ENCODE results near the gene NFIA.
"Not testable (repeated sequence)": the region's sequence is repeated elsewhere in the genome, so short reads cannot be mapped to it uniquely, and the experiment has no call there.

Gene NFIA

DNA sequence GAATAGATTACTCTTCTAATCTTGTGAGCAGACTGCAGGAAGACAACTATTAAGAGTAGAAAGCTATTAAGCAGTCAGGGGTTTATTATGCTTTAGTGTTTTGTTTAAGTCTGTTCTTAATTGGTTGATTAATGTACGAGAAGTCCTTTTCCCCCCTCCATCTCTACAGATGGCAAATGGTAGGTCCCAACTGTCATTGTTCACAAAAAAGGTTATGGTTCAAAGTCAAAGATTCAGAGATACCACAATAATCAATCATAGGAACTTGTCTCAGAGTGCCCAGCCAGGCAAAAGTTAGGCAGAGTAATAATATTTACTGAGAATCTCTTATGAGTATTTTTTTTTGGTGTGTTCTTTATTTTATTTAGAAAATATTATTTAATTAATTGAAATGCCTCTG is 26.8 kb downstream of the NFIA start:
- DNase-seq, result no peak

- DNase-seq, result no peak
Observed at GRCh38 chr1:61109910-61110309, 27.5 kb downstream of the NFIA start.

- no peak for DNase-seq
Observed at GRCh38 chr1:61110554-61110953, 28.2 kb downstream of the NFIA start.

GRCh38 chr1:61111084-61112004 is 29.0 kb downstream of the NFIA start:
- no peak for DNase-seq

- no peak for DNase-seq
Observed at GRCh38 chr1:61114178-61114870, 32.0 kb downstream of the NFIA start.

GRCh38 chr1:61115436-61115835 is 33.1 kb downstream of the NFIA start:
- DNase-seq, result no peak

GRCh38 chr1:61116421-61116820 is 34.1 kb downstream of the NFIA start:
- DNase-seq, result no peak

DNA sequence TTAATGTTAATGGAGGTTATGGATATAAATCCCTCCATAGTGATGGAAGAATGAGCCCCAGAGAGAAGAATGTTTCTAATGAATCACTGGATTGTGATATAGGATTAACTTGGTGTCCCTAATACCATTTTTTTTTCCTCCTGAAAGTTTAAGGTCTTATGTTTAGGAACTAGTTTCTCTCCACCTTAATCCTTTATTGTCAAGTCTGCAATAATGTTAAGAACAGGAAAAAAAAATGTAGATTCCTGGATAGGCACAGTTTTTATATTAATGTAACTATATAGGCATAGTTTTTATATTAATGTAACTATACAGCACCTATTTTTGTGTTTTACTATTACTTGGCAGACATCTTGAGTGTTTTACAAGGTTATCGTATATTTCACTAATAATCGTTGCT is 34.9 kb downstream of the NFIA start:
- no peak for DNase-seq

DNA sequence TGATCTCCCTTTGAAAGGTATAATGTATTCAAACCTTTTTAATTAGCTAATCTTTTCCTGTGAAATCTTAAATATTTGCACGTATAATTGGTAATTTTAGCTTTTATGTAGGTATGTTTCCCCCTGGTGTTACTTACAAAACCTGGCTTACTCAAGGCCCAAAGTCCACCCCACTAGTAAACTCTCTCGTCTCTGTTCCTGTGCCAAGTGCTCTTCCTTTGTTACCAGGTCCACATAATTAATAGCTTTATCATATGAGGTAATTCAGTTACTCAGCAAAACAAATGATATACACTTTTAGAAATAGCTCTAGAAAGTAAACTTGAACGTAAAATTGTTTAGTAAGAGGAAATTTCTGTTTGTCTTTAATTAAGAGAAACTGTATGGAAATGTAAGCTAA is 36.7 kb downstream of the NFIA start:
- DNase-seq, result no peak

DNA sequence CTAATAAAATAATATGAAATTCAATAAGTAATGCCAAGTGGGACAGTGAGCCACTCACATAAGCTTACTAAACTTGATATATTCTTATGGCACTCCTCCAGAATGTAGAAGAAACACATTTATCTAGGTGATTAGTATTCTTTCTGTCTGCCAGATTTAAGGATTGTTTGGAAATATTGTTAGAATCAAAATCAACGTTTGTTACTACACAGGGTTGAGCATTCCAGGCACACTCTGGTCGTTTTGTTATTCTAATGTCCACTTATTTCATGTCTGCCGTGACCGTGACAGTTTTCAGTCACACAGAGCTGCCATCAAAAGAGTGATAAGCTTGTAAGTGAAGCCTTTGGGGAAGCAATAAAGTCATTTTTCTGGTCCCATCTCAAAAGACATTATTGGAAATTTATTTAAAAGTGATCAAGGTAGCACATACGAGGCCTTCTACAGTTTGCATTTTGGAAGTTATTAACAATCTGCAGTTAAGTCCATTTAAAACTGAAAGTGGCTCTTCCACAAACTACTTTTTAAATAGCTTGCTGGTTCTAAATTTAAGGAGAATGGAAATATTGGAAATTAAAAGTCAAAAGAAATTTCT is 38.0 kb downstream of the NFIA start:
- DNase-seq, result no peak

DNA sequence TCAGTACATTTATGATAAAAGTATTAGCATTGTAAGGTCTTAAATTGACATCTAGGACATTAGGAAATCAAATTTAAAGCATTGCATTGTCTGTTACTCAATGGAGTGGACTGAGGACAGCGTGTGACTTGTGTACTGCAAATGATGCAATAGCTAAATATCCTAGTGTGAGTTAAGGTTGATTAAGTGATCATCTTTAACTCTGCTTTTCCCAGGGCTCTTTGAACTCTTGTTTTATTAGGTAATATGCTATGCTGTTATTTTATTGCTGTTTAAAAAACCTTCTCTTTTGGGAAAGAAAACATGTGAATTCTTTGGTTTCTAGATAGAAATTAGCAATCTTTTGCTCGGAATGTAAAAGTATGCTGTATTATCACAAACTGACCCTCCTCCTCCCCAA is 38.6 kb downstream of the NFIA start:
- no peak for DNase-seq

GRCh38 chr1:61121631-61122030 is 39.3 kb downstream of the NFIA start:
- DNase-seq, result no peak

- DNase-seq, result no peak
Observed at GRCh38 chr1:61122389-61122788, 40.0 kb downstream of the NFIA start.

DNA sequence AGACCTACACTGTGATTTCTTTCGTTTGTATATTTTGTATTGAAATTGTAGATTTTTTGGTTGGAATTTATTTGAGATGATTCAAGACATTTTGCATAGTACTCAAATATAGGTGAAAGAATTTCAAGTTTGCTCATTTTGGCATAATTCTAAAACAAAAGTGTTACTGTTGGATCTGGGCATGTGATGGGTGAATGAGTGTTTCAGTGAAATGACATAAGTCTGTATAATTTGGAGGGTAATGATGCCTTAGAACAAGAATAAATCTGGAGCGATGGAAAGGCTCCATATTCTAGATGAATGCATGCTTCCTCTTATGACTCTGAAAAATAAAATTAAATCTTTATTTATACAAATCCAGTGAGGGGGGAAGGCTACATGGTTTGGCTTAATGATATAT is 41.0 kb downstream of the NFIA start:
- no peak for DNase-seq

GRCh38 chr1:61124078-61124477 is 41.7 kb downstream of the NFIA start:
- no peak for DNase-seq

DNA sequence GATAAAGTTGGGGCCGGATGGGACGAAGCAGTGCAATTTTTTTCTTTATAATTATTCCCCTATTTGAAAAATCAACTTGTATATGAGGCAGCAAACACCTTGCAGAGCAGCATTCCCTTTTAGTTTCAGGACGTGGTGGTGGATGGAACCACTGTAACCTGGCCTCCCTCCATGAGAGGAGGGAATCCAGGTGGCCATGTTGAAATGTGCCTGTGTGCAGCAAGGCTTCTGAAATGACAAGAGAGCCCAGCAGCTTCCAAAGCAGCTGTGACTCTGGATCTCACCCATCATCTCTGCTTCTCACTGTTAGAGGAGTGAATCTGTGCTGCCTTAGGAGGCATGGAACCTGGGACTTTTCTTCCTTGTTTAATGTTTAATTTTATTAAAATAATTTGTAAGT is 42.3 kb downstream of the NFIA start:
- DNase-seq, result no peak

- DNase-seq, result no peak
Observed at GRCh38 chr1:61125263-61125662, 42.9 kb downstream of the NFIA start.

- DNase-seq, result no peak
Observed at GRCh38 chr1:61125895-61126294, 43.5 kb downstream of the NFIA start.

- not testable (repeated sequence) for DNase-seq
Observed at GRCh38 chr1:61126843-61127242, 44.5 kb downstream of the NFIA start.

DNA sequence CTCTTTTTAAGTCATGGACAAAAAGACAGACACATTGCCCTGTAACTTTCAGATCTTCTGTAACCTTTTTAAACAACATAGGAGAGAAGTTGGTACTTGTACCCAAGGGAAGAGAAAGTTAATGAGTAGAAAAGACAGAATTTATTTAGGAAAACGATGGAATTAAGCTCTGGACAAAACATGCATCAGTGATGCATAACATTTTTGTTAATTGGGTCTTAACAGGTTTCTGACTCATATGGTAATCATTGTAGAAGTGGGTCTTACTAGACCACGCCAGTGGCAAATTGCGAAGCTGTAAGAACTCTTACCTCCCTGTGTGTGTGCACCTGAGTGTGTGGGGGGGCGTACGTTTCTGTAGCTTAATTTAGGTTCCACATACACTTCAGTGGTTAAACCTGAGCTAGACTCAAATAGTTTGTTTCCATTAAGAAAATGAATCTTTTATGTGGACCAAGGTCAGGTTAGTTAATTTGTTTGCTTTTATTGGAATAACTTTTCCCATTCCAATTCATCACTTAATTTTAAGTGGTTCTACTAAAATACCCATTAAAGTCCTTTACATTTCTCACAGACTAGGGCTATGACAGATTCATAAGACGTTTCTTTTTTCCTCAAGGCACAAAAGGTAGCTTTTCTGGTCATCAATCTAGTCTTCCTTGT is 48.1 kb downstream of the NFIA start:
- DNase-seq, result no peak

DNA sequence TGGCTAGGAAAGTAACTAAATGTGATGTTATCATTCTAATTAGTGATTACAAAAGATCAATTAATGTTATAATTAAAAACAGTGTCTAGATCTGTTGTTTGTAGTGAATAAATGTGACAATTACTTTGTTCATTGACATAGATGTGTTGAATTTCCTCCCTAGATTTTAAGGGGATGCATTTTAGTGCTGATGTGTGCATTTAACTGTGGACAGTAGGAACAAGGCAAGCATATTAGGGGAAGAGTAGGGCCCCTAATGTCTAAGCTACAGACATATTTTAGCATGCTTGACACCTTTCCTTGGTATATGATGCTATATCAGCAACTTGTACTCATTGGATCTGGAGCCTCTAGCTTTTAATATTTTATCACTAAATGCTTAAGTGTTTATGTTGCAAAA is 48.9 kb downstream of the NFIA start:
- DNase-seq, result no peak

GRCh38 chr1:61131716-61132115 is 49.4 kb downstream of the NFIA start:
- no peak for DNase-seq

- no peak for DNase-seq
Observed at GRCh38 chr1:61132176-61132638, 49.8 kb downstream of the NFIA start.

Data from activated CD8-positive, alpha-beta memory T cell treated with anti-CD3 and anti-CD28 coated beads, Interleukin-2, amount 50 U/mL, for 4 hours (primary cell).